ENCODE results near the gene KIF5C.
"Not testable (repeated sequence)": the region's sequence is repeated elsewhere in the genome, so short reads cannot be mapped to it uniquely, and the experiment has no call there.

Gene KIF5C
- total RNA-seq, result 12.9 reads per million, percentile 37 among the genes with 10 or more reads in this experiment

DNA sequence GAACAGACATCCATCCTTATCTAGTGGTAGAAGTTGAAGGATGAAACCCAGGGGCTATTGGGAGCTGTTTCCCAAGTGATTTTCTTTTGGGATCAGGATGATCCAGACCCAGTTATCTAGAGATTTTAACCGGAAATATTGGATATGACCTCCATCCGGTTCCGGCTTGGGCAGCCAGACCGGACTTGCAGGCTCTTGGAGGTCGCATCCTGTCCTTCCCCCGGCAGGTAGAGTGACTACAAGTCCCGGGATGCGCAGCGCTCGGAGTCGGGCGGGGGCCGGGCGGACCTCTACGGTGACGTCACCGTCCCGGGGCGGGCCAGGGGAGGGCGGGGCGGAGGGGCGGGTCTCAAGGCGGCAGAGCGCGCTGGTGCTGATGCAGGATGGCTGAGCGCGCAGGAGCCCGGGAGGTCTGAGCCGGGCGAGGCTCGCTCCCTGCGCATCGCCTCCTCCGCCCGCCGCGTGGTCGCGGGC, at the start of gene KIF5C:
TSS of gene KIF5C (plus strand) at position 360 of the 474 bp plus-strand sequence. CDS start 391 bp downstream, outside the sequence.
- peak; percentile 79 for DNase-seq

DNA sequence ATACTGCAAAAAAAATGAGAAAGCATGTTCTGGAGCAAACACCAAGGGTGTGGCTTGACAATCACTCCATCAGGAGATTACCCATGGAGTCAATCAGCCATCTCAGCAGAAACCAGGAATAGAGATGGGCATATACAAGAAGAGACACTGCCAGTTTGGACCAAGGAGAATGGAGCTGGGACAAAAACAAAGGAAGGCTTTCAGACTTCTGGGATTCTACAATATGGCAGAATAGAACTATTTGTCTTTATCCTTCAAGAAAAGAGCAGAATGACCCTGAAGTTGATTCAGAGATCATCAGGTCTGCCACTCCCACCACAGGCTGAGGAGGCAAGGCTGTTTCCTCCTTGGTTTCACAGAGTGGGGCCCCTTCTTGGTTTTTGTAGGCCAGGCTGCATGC, 48.2 kb upstream of the KIF5C start:
- no peak for DNase-seq

DNA sequence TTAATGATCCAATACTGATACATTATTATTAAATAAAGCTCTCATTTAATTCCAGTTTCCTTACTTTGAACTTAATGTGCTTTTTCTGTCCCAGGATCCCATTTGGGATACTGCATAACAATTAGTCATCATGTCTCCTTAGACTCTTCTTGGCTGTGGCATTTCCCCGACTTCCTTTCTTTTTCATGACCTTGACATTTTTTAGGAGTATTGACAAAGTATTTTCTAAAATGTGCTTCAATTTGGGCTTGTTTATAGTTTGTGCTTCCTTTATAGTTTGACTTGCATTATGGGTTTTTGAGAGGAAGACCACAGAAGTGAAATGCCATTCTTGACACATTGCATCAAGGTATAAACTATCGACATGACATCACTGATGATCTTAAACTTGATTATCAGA, 46.1 kb upstream of the KIF5C start:
- DNase-seq, result no peak

DNA sequence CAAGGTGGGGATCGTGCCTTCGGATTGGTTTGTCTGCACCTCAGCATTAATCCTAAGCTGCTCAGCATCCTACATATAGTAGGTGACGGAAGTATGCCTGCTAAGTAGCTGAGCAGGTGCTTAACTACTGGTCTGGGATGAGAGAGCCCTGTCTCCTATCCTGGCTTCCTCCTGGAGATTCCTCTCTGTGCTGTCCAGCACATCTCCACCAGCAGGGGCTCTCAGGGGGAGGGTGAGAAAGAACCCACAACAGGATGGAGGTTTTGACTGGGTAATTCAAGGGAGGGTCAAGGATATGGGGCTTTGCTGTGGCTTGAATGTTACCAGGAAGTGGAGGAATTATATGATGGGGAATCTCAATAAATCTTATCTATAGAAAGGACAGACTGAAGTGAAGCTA, 45.4 kb upstream of the KIF5C start:
- DNase-seq, result no peak

DNA sequence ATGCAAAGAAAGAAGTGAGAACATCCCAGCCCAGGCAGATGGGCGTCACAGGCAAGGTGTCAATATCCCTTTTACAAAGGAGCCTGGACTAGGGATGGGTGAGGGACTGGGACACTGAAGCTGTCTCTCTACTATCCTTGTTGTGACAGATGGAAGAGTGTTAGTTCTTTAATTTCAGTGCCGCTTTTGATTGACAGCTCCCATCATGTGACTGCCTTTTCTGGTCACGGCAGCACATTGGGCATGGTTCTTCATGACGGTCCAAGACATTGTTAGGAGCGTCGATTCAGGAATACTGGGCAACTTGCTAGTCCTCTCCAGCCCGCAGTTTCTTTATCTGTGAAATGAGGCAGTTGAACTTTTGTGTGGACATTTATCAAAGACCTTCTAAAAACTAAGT, 42.4 kb upstream of the KIF5C start:
- no peak for DNase-seq

DNA sequence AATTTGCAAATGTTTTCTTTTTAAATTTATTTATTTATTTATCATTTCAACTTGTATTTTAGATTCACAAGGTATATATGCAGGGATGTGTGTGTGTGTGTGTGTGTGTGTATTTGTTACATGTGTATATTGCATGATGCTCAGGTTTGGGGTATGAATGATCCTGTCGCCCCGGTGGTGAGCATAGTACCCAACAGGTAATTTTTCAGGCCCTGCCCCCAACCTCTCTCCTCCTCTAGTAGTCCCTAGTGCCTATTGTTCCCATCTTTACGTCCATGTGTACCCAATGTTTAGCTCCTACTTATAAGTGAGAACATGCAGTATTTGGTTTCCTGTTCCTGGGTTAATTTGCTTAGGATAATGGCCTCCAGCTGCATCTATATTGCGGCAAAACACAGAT, 33.0 kb upstream of the KIF5C start:
- DNase-seq, result no peak

DNA sequence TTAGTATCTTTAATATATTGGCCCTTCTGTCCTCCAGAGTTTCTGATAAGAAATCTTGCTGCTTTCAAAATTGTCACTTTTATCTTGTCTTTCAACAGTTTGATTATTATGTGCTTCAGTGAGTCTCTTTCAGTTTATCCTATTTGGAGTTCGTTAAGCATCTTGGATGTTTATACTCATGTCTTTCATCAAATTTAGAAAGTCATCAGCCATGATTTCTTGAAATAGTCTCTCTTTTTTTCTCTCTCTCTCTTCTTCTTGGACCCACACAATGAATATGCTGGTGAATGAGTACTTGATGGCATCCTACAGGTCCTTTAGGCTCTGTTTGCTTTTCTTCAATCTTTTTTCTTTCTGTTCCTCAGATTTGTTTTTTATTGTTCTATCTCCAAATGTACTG, 26.9 kb upstream of the KIF5C start:
- DNase-seq, result no peak

DNA sequence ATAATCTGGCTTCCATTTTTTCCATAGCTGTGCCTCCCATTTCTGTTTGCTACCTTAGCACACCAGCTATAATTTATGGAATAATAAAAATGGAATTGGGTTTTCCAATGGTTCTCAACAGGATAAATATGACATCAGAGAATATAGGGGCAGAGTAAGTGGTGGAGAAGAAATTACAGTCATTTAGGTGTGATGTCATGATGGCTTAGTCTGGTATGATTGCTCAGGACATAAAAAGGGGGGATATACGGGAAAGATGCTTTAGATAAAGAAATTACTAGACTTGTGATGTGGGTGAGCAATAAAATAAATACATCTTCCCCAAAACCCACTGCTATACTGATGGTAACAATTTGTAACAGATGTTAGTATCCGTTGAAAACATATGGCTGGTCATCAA, 21.6 kb upstream of the KIF5C start:
- DNase-seq, result no peak

DNA sequence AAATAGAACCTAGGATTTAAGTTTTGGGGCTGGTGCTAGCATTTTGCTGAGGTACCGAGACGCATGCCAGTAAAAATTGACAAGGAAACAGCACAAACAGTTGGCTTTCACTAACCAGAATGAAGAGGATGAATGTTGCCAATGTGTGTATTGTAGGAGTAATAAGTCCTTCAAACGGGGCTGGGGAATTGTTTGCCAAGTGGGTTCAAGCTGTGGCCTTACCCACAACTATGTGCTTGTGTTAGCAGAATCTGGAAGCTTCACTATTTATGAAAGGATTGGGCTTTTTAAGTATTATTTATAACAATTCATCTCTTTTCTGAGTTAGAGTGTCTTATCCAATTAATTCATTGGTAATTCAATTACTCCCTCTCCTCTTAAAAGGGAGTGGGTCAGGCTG, 15.0 kb upstream of the KIF5C start:
- DNase-seq, result no peak

DNA sequence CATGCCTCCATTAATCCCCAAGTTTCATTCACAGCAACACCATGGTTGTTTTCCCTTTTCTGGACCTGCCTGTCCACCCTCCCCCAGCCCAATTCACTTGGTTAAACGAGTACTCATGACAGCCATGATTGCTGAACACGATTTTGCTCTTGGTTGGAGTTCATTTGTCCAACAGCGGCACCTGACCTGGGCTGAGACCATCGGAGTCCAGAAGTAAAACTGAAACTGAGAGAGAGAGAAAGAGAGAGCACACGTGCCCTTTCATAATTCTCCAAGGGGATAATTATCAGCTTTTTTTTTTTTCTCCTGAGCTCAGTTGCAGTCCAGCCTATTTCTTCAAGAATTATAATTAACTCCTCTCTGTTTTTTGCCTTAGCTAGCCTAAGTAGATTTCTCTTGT, 13.7 kb upstream of the KIF5C start:
- no peak for DNase-seq

DNA sequence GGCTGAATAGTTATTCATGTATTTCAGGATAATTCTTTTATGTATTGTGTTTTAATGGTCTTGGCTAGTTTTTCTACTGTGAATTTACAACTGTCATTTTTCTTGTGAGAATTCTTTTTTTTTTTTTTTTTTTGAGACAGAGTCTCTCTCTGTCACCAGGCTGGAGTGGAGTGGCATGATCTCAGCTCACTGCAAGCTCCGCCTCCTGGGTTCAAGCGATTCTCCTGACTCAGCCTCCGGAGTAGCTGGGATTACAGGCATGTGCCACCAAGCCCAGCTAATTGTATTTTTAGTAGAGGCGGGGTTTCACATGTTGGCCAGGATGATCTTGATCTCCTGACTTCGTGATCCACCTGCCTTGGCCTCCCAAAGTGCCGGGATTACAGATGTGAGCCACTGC, 12.5 kb upstream of the KIF5C start:
- not testable (repeated sequence) for DNase-seq

DNA sequence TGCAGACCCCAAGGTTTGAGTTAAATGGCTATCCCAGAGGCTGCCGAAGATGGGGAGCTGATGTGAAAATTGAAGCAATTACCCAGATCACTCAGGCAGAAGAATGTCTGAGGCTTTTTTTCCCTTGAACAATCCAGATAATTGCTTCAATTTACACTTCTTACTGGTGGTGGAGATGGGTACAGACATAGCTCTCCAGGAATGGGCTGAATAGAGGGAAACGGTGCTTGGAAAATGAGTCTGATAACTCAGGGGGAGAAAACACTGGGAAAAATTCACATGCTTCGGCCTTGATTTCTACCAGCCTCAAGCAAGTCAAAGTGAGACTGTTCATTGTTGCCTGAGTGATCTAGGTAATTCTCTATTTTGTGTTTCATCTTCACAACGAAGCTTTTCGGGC, 9.5 kb upstream of the KIF5C start:
- DNase-seq, result no peak

DNA sequence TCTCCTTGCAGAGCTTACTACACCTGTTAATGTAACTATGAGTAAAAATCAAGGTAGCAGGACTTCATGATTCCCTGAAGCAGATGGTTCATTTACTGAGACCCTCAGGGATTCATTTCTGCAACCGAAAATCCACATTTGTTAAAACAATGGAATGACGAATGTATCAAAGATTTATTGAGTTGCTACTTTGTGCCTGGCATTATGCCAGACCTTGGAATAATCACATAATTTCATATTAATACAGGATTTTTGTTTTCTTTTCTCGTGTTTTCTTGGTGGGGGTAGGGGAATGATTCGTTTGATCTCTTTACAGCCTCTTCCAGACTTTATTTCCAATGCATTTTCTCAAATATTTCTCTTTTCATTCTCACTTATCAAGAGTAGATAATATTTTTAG, 8.9 kb upstream of the KIF5C start:
- DNase-seq, result no peak

DNA sequence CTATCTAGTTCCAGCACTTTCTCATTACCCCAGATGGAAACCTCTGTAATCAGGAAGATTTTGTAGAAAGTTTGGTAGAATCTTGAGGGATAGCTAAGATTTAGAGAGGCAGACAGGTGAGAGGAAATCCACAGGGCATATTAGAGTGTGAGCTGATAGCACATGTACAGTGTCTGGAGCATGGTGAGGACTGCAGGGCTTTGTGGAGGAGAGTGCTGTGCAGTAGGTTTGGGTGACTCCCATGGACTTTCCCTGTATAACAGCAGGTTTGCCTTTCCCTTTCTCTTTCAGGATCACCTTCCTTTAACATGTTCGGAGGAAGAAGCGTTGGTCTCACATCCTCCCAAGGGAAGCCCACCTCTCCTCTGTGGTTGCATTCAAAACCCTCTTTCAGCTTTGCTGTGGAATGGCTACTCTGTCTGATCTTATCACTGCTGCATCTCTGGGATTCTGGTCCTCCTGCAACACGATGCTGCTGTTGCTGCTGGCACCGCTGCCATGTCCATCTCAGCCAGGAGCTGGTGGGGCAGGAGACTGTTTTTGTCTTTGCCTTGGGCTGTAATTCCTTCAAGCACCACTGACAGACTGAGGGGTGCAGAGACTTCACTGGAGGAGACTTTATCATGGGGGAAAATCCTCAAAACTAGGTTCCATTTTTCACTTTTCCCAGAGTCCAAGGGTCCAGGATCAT, 7.8 kb upstream of the KIF5C start:
- DNase-seq, result no peak

DNA sequence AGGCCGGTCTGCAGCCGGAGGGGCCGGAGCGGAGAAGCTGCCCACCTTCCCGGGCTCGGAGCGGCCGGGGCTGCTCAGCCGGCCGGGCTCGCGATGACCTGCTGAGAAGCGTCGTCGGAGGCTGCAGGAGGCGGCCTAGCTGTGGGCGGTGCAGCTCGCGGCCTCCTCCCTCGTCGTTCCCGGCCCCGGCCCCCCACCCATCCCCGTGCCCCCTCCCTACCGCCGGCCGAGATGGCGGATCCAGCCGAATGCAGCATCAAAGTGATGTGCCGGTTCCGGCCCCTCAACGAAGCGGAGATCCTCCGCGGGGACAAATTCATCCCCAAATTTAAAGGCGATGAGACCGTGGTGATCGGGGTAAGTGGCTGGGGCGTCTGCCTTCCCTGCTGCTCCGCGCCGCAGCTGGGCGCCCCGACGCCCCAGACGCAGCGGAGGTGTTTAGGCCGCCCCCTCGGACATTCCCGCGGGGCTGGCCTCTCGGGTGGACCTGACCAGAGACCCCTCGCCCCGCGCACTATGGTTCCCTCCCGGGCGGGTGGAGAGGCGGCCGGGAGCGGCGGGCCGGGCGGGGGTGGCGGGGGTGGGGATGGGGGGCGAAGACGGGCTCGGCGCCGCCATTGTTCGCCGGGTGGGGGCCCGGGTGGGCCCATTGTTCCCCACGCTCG, 492 bp downstream of the KIF5C start:
- DNase-seq, result no peak

DNA sequence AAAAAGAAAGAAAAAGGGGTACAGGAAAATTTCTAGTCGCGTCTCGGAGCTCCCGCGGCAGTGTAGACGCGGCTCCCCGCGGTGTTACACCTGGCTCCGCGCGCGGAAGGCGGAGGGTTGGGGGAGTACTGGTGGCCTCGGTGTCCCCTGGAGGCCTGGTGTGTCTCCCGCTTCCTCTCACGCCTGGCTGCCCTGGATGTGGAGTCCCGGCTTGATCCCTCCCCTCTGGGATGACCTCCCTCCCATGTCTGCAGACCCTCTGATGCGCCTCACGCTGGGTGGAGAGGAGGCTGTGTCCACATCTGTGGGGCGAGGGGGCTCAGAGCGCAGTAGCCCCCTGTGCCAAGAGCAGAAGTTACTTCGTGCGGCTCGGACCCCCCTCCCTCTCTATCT, 1.2 kb downstream of the KIF5C start:
- DNase-seq, result no peak

DNA sequence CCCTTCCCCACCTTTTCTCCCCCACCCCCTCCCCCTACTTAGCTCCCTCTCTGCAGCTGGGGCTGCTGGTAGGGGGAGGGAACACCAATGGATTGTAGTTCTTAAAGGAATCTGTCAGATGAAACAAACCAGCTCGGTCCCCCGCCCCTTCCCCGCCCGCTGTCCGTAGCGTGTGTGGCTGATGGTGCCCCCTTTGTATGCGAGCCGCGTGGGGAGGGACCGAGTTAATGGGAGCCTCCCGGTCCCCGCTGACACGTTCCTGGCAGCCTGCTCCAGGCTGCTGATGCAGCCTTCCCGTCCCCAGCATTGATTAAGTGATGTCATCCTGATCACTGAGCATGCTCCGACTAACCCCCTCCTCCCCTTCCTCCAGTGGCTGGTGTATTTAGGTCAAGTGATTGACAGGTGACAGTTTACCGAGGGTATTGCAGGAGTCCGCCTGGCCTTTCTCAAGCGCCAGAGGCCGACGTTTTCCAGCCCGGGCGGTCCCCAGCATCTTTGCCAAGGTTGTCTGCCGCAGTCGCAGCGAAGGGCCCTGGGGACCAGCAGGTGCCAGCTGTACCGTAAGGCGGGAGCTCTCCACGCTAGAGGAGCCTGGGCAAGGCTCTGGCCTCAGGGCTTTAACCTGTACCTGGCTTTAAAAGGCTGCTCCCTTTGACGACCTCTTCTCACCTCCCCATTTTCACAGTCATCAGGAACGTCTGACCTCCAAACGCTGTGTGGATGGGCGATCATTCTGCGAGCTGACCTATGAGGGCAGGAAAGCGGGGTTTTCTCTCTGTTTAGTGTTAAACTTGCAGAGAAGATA, 1.8 kb downstream of the KIF5C start:
- peak; percentile 40 for DNase-seq

DNA sequence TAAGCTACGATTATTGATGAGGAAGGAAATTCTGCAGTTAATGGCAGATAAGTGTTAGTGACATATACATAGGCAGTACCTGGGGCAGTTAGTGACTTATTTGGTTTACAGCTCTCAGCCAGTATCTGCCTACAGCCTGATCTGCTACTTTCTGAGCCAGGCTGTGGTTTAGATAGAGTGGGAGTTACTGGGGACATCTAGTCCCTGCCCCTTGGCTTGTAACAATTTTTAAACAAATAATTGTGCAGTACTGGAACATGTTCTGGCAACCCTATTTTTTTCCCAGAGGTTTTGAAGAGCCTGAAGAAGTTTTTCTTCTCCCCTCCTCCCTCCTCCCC, 2.3 kb downstream of the KIF5C start:
- DNase-seq, result no peak

DNA sequence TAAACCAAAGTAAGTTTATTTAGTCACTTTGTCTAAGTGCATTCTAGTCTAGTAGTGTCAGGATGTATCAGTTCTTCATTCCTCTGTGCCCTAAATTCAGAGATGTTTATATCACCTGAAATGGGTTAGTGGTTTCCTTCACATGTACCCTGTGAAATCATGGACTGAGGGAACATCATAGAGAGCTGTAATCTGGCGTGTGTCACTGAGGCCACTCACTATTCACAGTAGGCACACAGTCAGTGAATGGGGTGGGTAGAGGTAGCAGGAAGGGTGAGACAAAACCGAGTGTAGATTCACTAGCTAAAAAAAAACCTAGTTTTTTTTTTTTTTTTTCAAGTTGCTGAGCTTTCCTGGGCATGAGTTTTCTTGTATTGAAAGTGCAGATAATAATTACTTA, 5.6 kb downstream of the KIF5C start:
- no peak for DNase-seq

DNA sequence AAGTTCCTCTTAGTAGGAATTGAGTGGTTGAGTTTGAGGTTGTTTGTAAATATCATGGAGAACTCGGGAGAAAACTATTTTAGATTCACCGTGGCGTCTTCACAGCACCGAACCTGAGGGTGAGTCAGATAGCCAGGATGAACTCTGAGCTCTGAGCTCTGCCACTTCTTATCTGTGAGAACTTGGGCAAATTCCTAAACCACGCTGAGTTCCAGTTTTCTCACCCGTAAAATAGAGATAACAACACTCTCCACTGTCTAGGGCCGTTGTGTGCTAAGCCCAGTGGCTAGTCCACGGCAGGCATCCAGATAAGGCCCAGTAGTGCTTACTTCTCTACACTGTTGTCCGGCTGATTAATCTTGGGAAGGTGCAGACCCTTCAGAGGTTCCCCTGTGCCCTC, 7.0 kb downstream of the KIF5C start:
- no peak for DNase-seq

DNA sequence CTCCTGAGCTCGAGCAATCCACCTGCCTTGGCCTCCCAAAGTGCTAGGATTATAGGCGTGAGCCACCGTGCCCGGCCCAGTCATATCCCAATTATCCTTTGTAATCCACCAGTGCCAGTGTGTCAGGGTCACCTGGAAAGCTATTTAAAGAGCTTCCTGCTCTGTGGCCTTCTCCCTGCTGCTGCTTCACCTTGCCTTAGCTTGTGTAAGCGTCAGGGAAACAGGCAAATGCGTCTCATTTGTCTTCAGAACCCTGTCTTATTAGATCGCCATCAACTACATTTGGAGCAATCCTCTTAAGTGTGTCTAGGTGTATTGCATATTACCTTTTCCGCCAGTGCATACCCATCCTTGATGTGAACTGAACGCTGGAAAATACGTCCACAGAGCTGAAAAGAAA, 10.2 kb downstream of the KIF5C start:
- DNase-seq, result no peak

DNA sequence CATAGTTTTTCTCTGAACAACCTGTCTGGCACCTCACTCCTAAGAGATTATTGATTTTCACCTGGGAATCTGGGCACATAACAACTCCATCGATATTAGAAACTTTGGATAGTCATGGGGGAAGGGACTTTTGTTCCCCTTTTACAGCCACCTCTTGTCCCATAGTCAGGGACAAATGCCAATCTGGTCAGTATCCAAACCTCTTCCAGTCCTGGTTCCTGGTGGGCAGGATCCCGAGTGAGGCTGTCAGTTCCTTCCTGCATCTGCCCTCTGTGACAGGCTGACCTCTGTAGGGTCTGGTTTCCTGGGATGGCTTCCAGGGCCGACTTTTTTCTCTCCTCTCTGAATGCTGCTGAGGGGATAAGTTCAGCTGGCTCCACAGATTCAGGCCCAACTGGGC, 11.0 kb downstream of the KIF5C start:
- no peak for DNase-seq

DNA sequence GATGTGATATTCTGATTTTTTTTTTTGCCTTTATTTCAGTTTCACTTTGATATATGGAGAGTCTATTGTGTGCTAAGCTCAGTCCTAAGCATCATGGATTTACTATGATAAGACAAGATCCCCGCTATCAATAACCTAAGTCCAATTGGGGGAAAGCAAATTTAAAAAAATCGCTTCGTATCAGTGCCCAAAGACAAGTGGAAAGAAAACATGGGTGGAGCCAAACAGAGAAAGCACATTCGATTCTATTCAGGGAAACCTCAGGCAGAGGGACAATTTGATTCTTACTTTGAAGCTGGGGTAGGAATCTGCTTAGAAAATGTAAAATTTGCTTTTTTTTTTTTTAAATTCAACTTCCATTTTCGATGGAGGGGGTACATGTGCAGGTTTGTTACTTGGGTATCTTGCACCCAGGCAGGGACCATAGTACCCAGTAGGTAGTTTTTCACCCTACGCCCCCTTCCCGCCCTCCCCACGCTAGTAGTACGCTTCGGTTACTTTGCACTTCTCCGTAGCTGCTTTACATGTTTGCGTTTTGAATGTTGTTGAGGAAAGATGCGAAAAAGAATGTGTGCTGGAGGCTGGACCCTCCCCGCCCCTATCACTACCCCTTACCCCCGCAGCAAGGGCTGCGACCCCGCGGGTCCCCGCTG, 12.4 kb downstream of the KIF5C start:
- DNase-seq, result no peak

Data from effector CD4-positive, alpha-beta T cell (primary cell).